Brain microvascular endothelial cell (primary cell): Measurements from ENCODE around the gene GTF2H4.
A peak's percentile ranks its signal among the peaks of the same experiment; 100 is the strongest.
"Not testable (repeated sequence)": the region's sequence is repeated elsewhere in the genome, so short reads cannot be mapped to it uniquely, and the experiment has no call there.

Source experiments
- DNase-seq: peaks from one replicate; pipeline ENCODE4 v3.0.0-alpha.2; 2020
- H3K27ac ChIP-seq: fragments of 250-450 bp; sonication (Bioruptor Pico); 2 replicates; pipeline ENCODE4 v1.5.1; 2020; ENCODE audit warnings: mild to moderate bottlenecking, moderate library complexity
- H3K27me3 ChIP-seq: fragments of 250-450 bp; sonication (Bioruptor Pico); replicated peaks from 2 replicates; pipeline ENCODE4 v1.5.1; 2020; ENCODE audit warnings: mild to moderate bottlenecking
- H3K36me3 ChIP-seq: fragments of 250-450 bp; sonication (Bioruptor Pico); replicated peaks from 2 replicates; pipeline ENCODE4 v1.5.1; 2020; ENCODE audit warnings: mild to moderate bottlenecking
- H3K4me3 ChIP-seq: 2 replicates; pipeline ENCODE4 v1.5.1; 2011; ENCODE audit warnings: low read depth, mild to moderate bottlenecking, control low read depth, low read length, moderate library complexity
- in situ Hi-C: cut with HindIII; loops from 2 replicates; pipeline ENCODE4 v1.10.0; 2017; ENCODE audit warnings: low sequenced_read_pairs, low pct_ligation_motif_present
- TF ChIP-seq, protein P1 (sequence below): IDR thresholded peaks from 2 replicates; pipeline ENCODE4 v1.5.1; 2011; ENCODE audit warnings: low read depth, mild to moderate bottlenecking, moderate library complexity, low read length, control low read depth, inconsistent platforms; ENCODE audit errors: missing control alignments

GTF2H4 gene

DNA sequence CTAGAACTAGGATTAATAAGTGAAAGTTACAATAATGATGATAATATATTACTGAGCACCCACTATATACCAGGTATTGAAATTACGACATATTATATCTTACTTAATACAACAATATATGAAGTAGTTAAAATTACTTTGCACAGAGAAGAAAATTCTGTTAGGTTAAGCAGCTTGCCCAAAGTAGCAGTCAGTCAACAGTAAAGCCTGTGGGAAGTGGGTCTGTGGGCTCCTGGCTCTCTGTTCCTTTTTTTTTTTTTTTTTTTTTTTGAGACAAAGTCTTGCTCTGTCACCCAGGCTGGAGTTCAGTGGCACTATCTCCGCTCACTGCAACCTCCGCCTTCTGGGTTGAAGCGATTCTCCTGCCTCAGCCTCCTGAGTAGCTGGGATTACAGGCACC is 4.8 kb upstream of the GTF2H4 start:
- in situ Hi-C loops = no loop called here
- DNase-seq = no peak
- TF ChIP-seq, protein P1, sequence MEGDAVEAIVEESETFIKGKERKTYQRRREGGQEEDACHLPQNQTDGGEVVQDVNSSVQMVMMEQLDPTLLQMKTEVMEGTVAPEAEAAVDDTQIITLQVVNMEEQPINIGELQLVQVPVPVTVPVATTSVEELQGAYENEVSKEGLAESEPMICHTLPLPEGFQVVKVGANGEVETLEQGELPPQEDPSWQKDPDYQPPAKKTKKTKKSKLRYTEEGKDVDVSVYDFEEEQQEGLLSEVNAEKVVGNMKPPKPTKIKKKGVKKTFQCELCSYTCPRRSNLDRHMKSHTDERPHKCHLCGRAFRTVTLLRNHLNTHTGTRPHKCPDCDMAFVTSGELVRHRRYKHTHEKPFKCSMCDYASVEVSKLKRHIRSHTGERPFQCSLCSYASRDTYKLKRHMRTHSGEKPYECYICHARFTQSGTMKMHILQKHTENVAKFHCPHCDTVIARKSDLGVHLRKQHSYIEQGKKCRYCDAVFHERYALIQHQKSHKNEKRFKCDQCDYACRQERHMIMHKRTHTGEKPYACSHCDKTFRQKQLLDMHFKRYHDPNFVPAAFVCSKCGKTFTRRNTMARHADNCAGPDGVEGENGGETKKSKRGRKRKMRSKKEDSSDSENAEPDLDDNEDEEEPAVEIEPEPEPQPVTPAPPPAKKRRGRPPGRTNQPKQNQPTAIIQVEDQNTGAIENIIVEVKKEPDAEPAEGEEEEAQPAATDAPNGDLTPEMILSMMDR = no peak
- Histone ChIP-seq H3K36me3 (peaks cover 2% of the 10 kb centered on the region), H3K27ac (no peak overlapping the region), H3K4me3 (no peak overlapping the region), H3K27me3 (no peaks in the 10 kb centered on the region)

DNA sequence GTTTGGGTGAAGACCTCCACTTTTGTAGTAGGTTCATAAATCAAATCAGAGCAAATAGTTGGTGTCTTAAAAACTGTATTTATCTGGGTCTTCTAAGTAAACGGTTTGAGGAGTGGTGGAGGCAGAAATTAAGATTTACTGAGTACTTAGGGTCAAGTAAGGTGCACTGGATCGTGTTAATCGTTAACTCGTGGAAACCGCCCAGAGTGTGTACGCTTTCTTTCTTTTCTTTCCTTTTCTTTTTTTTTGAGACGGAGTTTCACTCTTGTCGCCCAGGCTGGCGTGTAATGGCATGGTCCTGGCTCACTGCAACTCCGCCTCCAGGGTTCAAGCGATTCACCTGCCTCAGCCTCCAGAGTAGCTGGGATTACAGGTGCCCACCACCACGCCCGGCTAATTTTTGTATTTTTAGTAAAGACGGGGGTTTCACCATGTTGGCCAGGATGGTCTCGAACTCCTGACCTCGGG is 683 bp upstream of the GTF2H4 start:
- H3K27me3 ChIP-seq, DNase-seq, in situ Hi-C loops: not testable (repeated sequence)
- Histone ChIP-seq H3K27ac (peak overlapping the region; percentile 33), H3K4me3 (peak overlapping the region; percentile 90), H3K36me3 (peaks cover 17% of the 10 kb centered on the region)

DNA sequence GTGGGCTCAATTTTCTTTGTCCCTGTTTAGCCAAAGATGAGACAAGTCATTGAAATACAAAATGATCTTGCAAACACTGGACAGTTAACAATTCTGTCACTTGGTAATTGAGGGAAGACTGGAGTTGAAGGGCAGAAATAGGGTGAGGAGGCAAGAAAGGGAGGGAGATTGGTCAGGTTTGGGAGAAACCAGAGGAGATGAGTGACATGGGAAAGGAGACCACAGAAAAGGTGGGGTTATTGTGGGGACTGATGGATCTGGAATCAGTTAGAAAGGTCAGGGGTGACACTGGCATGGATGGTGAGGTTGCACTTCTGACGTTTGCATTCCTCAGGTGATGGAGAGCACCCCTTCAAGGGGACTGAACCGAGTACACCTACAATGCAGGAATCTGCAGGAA is 693 bp downstream of the GTF2H4 start:
- H3K27me3 ChIP-seq = no peaks in the 10 kb centered on the region
- TF ChIP-seq, protein P1 = no peak
- in situ Hi-C loops = no loop called here
- no peak for DNase-seq
- H3K4me3 ChIP-seq = peak overlapping the region; percentile 90
- no peak overlapping the region for H3K27ac ChIP-seq
- peaks cover 25% of the 10 kb centered on the region for H3K36me3 ChIP-seq

DNA sequence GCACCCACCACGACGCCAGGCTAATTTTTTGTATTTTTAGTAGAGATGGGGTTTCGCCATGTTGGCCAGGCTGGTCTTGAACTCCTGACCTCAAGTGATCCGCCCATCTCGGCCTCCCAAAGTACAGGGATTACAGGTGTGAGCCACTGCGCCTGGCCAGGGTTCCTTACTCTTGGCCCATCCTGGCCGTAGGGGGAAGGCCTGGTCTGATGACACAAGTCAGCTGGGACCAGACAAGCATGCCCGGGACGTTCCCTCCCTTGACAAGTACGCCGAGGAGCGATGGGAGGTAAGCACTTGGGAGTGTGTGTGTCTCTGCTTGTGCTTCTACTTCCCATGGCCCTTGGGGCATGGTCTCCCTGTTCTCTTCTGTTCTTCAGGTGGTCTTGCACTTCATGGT is 2.5 kb downstream of the GTF2H4 start:
- H3K4me3 ChIP-seq, H3K27ac ChIP-seq, H3K27me3 ChIP-seq, in situ Hi-C loops, DNase-seq: not testable (repeated sequence)
- H3K36me3 ChIP-seq = peaks cover 25% of the 10 kb centered on the region

DNA sequence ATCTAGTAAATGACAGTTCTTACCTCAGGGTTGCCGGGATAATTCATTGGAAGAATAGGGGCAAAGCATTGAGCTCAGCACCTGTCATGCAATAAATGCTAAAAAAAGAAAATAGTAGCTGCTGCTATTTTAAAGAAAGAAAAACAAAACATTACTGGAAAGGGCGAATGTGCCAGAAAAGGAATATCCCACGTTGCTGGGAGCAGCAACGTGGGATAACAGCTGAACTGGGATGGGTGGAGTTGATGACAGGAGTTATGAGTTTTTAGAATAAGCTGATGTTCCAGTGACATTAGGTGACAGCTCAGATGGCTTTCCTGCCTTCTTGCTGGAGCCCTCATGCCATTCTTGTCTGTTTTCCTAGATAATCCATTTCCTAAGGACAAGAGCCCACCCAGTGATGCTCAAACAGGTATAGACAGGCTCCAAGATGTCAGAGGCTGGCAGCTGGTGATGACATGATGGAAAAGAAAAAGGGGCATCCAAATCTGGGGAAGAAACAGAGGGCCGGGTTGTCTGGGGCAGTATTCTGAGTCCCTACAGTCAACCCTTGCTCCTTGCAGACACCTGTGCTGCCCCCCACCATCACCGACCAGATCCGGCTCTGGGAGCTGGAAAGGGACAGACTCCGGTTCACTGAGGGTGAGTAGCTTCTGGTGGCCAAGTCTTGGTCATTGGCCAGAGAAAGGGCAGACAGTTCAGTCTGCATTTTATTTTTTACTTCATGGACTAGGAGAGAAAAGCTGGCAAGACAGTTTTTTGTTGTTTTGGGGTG is 4.9 kb downstream of the GTF2H4 start:
- no peak overlapping the region for H3K27ac ChIP-seq
- H3K36me3 ChIP-seq = peaks cover 25% of the 10 kb centered on the region
- H3K4me3 ChIP-seq = no peak overlapping the region
- H3K27me3 ChIP-seq = no peaks in the 10 kb centered on the region
- TF ChIP-seq, protein P1 = no peak
- in situ Hi-C loops = no loop called here
- DNase-seq = no peak

DNA sequence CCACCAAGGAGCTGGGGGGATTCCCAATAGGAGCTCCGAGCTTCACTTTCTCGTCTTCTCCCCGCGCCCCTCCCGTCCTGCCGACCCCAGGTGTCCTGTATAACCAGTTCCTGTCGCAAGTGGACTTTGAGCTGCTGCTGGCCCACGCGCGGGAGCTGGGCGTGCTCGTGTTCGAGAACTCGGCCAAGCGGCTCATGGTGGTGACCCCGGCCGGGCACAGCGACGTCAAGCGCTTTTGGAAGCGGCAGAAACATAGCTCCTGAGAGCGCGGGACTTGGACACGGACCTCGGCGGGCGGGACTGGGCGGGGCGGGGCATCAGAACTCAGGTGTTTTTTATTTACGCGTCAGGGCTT is 5.7 kb downstream of the GTF2H4 start:
- Histone ChIP-seq H3K27me3 (no peaks in the 10 kb centered on the region), H3K27ac (no peak overlapping the region), H3K36me3 (peaks cover 27% of the 10 kb centered on the region), H3K4me3 (peak overlapping the region; percentile 57)
- DNase-seq = no peak
- in situ Hi-C loops = no loop called here
- TF ChIP-seq, protein P1 = no peak
